ENCODE data around the gene KIDINS220.

Gene KIDINS220

GRCh38 chr2:8802741-8803140 lies 34.7 kb downstream of the KIDINS220 start:
- no peak for DNase-seq

GRCh38 chr2:8800821-8801220 lies 36.6 kb downstream of the KIDINS220 start:
- DNase-seq, result no peak

- DNase-seq, result no peak
These were observed 37.2 kb downstream of the KIDINS220 start for GRCh38 chr2:8800218-8800617.

DNA sequence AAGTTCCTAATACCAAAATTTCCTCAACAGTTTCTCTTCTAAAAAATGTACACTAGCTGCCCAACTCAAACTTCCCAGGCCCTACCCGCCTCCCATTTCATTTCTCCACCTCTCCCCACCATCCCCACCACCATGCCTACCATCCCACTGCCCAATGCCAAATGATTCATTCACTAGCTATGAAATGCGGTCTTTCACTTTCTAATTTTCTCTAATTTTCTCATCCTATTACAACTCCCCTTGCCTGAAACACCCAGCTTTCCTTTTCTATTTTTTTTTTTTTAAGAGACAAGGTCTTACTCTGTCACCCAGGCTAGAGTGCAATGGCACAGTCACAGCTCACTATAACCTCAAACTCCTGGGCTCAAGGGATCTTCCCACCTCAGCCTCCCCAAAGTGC lies 38.4 kb downstream of the KIDINS220 start:
- no peak for DNase-seq

GRCh38 chr2:8798393-8798792 lies 39.0 kb downstream of the KIDINS220 start:
- no peak for DNase-seq

DNA sequence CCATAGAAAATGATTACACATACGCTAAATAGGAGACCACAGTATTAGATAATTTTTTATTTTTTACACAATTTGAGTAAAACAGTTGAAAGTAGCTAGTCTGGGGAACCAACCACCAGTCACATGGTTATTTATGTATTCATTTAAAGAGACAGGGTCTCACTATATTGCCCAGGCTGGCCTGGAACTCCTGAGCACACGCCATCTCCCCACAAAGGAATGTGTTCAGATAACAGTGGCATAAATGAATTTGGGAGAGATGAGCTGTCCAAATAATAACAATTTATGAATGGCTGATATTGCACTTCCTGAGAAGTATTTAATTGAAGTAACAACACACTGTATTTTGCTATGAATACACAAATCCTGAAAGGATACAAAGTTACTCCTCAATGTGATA lies 39.7 kb downstream of the KIDINS220 start:
- DNase-seq, result no peak

DNA sequence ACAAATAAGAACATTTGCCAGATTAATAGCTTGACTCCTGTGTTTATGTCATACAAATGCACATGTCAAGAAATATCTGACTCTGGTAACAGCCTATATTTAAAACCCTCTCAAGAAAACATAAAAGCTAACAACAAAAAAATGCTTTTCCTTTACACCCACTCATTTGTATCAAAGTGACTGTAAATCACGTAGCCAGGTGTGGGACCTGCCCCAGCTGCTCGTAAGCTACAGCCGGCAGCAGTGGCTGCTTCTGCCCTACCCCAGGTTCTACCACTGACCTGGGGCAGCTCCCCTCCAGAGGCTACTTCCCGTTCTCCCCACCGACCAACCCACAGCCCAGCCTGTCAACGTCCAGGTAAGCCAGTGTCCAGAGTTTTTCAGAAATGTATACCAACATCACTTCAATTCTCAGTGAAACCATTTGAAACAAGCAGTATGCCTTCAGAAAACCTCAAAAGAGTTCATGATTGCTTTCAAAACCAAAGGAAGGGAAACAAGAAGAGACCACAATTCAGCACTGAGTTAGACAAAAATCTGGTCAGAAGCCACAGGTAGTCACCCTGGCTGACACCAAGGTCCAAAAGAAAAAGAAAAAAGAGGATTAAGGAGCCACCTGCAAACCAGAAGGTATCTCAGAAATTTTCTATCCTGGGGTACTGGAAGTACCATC lies 40.4 kb downstream of the KIDINS220 start:
- DNase-seq, result no peak

DNA sequence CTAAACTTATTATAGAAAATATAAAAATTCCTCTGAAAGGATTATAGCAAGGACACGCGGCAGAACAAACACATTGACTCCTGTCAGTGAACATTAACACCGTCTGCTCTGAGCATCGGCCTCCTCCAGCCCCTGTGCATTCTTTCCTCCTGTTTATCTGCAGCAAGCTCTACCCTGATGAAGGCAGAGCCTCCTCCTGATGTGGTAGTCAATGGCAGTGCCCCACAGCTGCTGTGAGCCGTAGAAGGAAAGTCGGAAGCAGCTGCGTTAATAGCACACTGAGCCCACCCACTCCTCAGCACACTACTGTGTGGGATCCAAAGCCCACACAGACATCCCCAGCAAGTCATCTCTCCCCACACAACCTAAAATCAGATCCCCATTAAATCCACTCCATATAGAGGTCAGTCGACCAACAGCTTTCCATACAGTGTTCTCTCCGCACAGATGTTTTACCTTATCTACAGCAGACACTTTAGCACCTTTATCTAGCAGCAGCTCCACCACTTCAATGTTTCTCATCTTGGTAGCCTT lies 41.0 kb downstream of the KIDINS220 start:
- no peak for DNase-seq

DNA sequence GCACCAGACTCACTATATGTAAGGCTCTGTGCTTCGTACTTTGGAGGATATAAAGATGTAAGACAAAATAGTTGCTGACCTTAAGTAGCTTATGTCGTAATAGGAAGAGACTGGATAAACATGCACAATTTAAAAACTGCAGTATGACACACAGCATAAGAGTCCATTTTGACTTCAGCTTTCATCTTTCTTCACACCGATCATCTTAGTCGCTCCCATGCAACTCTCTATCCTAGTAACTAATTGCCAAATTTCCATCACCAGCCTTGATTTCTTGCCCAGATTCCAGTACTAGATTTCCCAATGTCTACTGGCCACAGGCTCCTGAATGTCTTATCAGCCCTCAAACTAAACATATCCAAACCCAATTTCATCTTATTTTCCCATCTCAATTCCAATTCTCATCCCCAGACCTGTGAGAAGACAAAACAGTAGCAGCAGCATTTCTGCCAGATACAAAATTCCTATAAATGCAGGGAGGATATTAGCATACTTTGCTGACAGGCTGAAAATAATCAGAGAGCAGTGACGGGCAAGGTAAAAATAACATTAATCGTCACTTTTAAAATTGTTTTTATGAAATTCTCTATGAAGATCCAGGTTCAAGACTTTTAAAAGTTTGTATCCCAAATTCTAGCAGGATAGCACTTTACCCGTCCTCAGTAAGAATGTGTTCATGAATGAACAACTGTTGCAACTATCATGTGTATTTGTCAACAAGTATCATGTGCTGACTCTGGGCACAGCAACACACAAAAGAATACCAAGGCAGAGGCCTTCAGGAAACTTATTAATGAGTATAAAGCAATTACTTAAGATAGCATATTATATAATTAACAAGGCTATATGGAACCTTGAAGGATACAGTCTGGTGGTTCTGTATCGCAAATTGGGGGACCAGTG lies 42.2 kb downstream of the KIDINS220 start:
- no peak for DNase-seq

DNA sequence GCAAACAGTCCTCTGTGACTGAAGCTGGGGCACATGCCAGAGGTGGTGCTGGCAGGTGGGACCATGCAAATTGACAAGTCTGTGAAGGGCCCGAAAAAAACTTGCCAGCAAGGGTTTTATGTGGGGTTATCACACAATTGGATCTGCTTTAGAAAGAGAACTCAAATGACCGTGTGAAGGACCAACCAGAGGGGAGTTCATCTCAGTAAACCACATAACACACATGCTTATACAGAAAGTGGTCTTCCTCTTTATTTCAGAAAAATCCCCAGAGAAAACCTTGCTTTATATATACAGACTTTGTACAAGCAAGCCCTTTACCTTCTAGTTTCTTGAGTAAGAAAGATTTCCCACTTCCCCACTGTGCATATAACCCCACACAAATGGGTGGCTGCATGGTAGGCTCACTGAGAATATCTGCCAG lies 46.7 kb downstream of the KIDINS220 start:
- DNase-seq, result no peak

- DNase-seq, result no peak
These were observed 51.0 kb downstream of the KIDINS220 start for GRCh38 chr2:8786463-8786862.

GRCh38 chr2:8779795-8780671 lies 57.4 kb downstream of the KIDINS220 start:
- DNase-seq, result no peak

GRCh38 chr2:8774371-8774770 lies 63.0 kb downstream of the KIDINS220 start:
- no peak for DNase-seq

DNA sequence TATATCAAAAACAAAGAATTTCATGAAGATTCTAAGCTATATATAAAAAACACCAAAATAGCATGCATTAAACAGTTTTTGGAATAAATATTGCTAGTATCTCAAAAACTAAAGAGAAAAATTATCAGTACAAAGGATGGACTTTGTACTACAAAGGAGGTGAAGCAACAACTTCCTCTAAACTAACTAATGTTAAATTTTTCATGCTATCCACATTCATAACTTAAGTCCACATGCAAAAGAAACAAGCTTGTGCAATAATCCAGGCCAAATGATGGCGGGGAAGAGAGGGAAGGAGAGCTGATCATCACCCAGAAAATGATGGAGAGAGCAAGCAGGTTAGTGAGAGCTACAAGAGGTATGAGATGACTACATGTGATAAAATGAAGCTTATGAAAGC lies 70.1 kb downstream of the KIDINS220 start:
- peak; percentile 54 for DNase-seq

GRCh38 chr2:8761529-8762164 lies 75.8 kb downstream of the KIDINS220 start:
- DNase-seq, result peak; percentile 43

DNA sequence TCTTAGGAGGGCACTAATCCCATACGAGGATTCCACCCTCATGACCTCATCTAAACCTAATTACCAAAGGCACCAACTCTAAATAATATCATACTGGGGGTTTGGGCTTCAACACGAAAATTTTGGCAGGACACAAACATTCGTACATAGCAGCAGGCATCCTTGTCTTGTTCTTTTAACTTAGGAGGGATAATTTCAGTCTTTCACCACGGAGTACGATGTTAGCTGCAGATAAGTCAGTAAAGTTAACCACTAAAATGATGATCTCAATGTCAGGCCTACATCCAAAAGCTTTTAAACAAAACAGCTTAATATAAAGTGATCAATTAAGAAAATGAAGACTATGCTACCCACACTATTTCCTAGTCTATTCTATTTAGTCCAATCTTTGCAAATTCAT lies 80.7 kb downstream of the KIDINS220 start:
- DNase-seq, result no peak

DNA sequence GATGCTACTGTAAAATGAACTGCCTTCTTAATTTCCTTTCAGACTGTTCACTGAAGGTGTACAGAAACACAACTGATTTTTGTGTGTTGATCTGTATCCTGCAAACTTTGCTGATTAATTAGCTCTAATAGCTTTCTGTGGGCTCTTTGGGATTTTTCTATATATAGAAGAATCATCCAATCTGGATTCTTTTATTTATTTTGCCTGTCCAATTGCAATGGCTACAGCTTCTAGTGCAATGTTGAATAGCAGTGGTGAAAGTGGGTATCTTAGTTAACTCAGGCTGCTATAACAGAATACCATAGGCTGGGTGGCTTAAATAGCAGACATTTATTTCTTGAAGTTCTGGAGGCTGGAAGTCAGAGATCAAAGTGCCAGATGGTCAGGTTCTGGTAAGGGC lies 81.2 kb downstream of the KIDINS220 start:
- no peak for DNase-seq

DNA sequence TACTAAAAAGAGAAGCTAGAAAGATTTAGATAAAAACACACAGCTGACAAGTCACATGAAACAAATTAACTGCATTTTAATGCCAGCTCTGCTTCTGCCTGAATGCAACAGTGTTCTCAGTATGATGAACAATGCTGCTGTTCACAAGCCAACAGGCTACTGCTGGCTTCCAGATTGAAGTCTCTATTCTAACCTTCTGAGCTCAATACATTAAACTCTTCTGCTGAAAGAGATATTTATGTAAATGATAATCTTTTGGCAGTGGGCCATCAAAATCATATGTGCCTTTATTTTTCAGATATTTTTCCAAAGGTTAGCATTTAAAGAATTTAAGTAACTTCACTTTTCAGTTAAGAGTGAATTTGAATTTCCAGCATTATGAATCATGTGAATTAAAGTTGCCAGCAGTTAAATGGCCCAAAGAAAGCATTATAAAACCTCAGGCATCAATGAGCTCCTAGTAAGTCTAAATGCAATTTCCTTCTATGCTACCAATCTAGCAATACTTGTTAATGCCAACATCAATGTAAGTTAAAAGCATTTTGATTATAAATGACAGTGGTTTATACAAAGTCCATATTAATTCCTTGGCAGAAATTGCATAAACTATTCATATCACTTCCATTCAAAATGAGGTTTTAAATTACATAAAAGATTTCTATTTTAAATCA lies 83.2 kb downstream of the KIDINS220 start:
- DNase-seq, result peak; percentile 73

GRCh38 chr2:8753609-8754008 lies 83.8 kb downstream of the KIDINS220 start:
- DNase-seq, result peak; percentile 69

GRCh38 chr2:8752385-8752784 lies 85.0 kb downstream of the KIDINS220 start:
- peak; percentile 3 for DNase-seq

GRCh38 chr2:8750221-8750620 lies 87.2 kb downstream of the KIDINS220 start:
- DNase-seq, result no peak

DNA sequence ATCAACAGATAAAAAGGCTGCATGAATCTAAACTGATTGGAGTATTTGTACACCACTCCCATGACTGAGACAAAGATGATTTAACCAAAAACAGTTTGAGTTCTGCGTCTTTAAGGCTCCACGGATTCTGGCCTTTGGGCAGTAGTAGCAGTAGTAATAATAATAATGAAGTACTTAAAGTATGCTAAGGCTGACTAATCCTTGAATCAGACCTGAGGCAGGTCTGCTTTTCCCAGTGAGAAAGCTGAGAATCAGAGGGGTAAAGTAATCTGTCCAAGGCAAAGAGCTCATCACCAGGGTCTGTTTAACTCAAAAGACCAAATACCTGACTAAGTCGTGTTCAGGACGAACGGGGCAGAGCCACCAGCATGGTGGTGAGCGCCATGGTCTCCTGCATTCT lies 94.2 kb downstream of the KIDINS220 start:
- no peak for DNase-seq
